HepG2 (cell line): Measurements from ENCODE around the gene NINJ2. TPM values are rescaled to one million over a fixed set of nuclear protein-coding genes. Genes with fewer than 3 reads are reported as not detected.

Source experiments
- CBFB ChIP-seq: sonication (generic); formaldehyde crosslinking; IDR thresholded peaks from 2 replicates; pipeline ENCODE4 v1.4.0; 2020; ENCODE audit warnings: missing genetic modification reagents
- CBX1 ChIP-seq: IDR thresholded peaks from one replicate; pipeline ENCODE4 v1.6.1; 2016; ENCODE audit warnings: antibody characterized with exemption, low read depth
- DMTF1 ChIP-seq: sonication (generic); formaldehyde crosslinking; IDR thresholded peaks from 2 replicates; pipeline ENCODE4 v1.4.0; 2020; ENCODE audit warnings: mild to moderate bottlenecking, missing genetic modification reagents
- EP300 ChIP-seq, 3 experiments: sonication (generic) in 1 of 3; formaldehyde crosslinking in 1 of 3; IDR thresholded peaks; 2 replicates each; pipeline versions ENCODE4 v1.5.1 to v1.6.1; 2011 to 2020; ENCODE audit warnings: low read depth in 2 of 3, low read length in 2 of 3, borderline replicate concordance in 1 of 3, improper control_type of control experiment in 1 of 3, mild to moderate bottlenecking in 1 of 3, missing genetic modification reagents in 1 of 3, moderate library complexity in 1 of 3
- HDAC2 ChIP-seq: sonication (generic); formaldehyde crosslinking; IDR thresholded peaks from 2 replicates; pipeline ENCODE4 v1.4.0; 2020; ENCODE audit warnings: missing genetic modification reagents
- NCOA1 ChIP-seq: sonication (generic); formaldehyde crosslinking; IDR thresholded peaks from 2 replicates; pipeline ENCODE4 v1.9.0; 2021; ENCODE audit warnings: missing genetic modification reagents
- REL ChIP-seq: sonication (generic); formaldehyde crosslinking; conservative IDR thresholded peaks from 2 replicates; pipeline ENCODE4 v1.8.0; 2022; ENCODE audit warnings: mild to moderate bottlenecking, missing genetic modification reagents, moderate library complexity
- SMAD3 ChIP-seq: sonication (generic); formaldehyde crosslinking; IDR thresholded peaks from 2 replicates; pipeline ENCODE4 v1.4.0; 2020; ENCODE audit warnings: missing genetic modification reagents
- ZFP90 ChIP-seq: sonication (generic); formaldehyde crosslinking; IDR thresholded peaks from 2 replicates; pipeline ENCODE4 v1.8.0; 2022; ENCODE audit warnings: missing genetic modification reagents, mild to moderate bottlenecking, inconsistent platforms, borderline replicate concordance
- ZFP91 ChIP-seq: sonication (generic); formaldehyde crosslinking; IDR thresholded peaks from 2 replicates; pipeline ENCODE4 v1.9.0; 2022; ENCODE audit warnings: missing genetic modification reagents, mild to moderate bottlenecking, borderline replicate concordance
- ZFX ChIP-seq: sonication (generic); formaldehyde crosslinking; IDR thresholded peaks from 2 replicates; pipeline ENCODE4 v1.4.0; 2020; ENCODE audit warnings: mild to moderate bottlenecking, low read depth, missing genetic modification reagents, moderate library complexity
- ZNF33A ChIP-seq: sonication (generic); formaldehyde crosslinking; IDR thresholded peaks from 2 replicates; pipeline ENCODE4 v1.5.1; 2020; ENCODE audit warnings: missing genetic modification reagents, mild to moderate bottlenecking, moderate library complexity, borderline replicate concordance
- ZNF788 ChIP-seq: sonication (generic); formaldehyde crosslinking; IDR thresholded peaks from 2 replicates; pipeline ENCODE4 v1.5.0; 2020; ENCODE audit warnings: mild to moderate bottlenecking, missing genetic modification reagents, borderline replicate concordance
- polyA plus RNA-seq, 8 experiments: library from polyadenylated mRNA; depleted of rRNA in 3 of 8; stranded (reverse) in 7 of 8; unstranded in 1 of 8; fragments of >200 nt; fragmentation: Illumina TruSeq in 4 of 8; extraction: Trizol in 4 of 8; gene quantifications; 2 replicates each; pipeline versions ENCODE4 v1.2.1 to v1.2.3, GENCODE V29; 2011 to 2016; ENCODE audit warnings: low read depth in 4 of 8, missing spikeins in 1 of 8, mixed read lengths in 1 of 8; ENCODE audit not compliant: insufficient read depth in 1 of 8
- total RNA-seq, 5 experiments: library from RNA; depleted of rRNA; stranded (reverse); fragments of >200 nt; fragmentation: Illumina TruSeq; extraction: Trizol; gene quantifications; 2 replicates each; pipeline ENCODE4 v1.2.3, GENCODE V29; 2016; ENCODE audit warnings: low read depth in 1 of 5

NINJ2 gene
- total and polyA plus RNA-seq, 2 of the 13 experiments (the other 11 are each of a cell fraction or from before 2014, with no cell fraction given): 0.62 to 3.8 TPM

- TF ChIP-seq SMAD3 (no peak), EP300 (IDR thresholded peaks at IDR 0.05; ENCODE audit: low read depth in 2 of 2, low read length in 2 of 2) (no peak), EP300 (CRISPR knock-in tag; IDR thresholded peaks at IDR 0.05; ENCODE audit: borderline replicate concordance) (no peak), ZFP91 (CRISPR knock-in tag) (no peak), NCOA1 (CRISPR knock-in tag) (no peak), DMTF1 (CRISPR knock-in tag) (no peak), CBX1 (no peak), HDAC2 (CRISPR knock-in tag) (no peak), ZFX (CRISPR knock-in tag) (no peak), ZNF788 (CRISPR knock-in tag) (no peak), CBFB (CRISPR knock-in tag) (no peak), ZNF33A (CRISPR knock-in tag) (no peak), ZFP90 (no peak), REL (CRISPR knock-in tag) (no peak)
- TF ChIP-seq, all 625 proteins: peak for 0
Measured at GRCh38 chr12:533718-534117, 129.5 kb downstream of the NINJ2 start (continued).
